Stimulated activated CD4-positive, alpha-beta T cell treated with anti-CD3 and anti-CD28 coated beads, TNF-alpha, amount 100 ng/mL, for 48 hours (primary cell): ENCODE results near the gene MRPL37.
"Not testable (repeated sequence)": the region's sequence is repeated elsewhere in the genome, so short reads cannot be mapped to it uniquely, and the experiment has no call there.

Experiments used
- DNase-seq, 3 donors: peaks; one replicate each; pipeline ENCODE4 v3.0.0-alpha.2; 2020; ENCODE audit warnings: low read depth in 3 of 3

MRPL37 gene

GRCh38 chr1:54199765-54200518 lies at the start of gene MRPL37, which contains the start of gene CYB5RL:
TSS of gene MRPL37 (plus strand) at chr1:54200167. CDS start at chr1:54200244, 77 bp downstream.
TSS of gene CYB5RL (minus strand) at chr1:54200030. CDS start at chr1:54195616, 4,414 bp downstream.
- DNase-seq, result peak; percentile 80 to 88 (median 85)

DNA sequence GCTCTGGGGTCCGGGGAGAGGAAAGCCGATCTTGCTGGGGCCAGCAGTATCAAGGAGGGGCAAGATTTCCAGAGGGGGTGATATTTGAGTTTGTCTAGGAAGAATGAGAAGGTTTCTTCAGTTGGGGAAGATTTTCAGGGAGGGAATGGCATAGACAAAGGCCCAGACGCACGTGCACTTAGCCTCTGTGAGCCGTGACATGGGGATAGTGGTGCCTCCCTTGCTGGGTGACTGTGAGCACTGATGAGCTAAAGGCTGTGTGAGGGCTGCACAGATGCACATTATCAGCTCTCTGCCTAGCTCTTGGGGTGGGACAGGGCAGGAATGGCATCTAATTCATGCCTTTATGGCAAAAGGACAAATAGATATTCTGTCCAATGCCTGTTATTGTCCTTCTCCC lies 49.0 kb upstream of the MRPL37 start:
- no peak for DNase-seq

DNA sequence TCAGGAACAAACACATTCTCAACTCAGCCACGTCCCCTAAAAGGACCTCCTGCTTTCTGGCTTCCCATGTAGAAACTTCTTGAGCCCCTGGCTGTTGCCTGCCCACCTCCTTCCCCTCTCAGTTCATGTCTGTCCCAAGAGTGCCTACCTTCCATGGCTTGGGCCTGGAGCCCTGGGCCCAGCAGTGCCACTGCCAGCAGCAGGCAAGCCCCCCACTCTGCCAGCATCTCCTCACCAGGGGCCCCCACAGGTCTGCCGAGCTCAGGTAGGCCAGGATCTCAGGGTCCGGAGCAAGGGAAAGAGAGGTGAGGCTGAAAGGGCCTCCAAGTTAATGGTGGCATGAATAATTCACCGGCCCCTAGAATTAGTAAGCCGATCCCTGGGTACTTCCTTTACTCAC lies 47.3 kb upstream of the MRPL37 start, which contains the start of gene CDCP2:
CDCP2 (minus strand) TSS at position 305 of the 400 bp plus-strand sequence; CDS start at position 227, 78 bp downstream.
- no peak for DNase-seq

GRCh38 chr1:54153535-54154439 lies 46.2 kb upstream of the MRPL37 start:
- DNase-seq, result no peak

- no peak for DNase-seq
These were observed 43.8 kb upstream of the MRPL37 start for GRCh38 chr1:54156201-54156600.

DNA sequence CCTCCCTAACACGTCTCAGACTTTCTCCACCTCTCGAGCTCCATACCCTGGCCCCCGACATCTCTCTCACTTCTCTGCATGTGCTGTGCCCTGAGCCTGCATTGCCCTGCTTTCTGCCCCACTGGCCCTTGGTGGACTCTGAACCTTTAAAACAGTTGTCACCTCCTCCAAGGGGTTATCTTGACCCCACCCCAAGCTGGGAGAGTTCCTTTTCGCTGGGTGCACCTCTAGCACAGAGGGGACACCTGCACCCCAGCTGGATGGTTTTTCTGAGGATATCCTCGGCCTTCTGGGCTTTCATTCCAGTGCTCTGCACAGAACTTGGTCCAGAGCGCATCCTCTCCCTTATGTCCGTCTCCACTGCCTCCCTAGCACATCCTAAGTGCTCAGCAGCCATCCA lies 43.0 kb upstream of the MRPL37 start:
- no peak for DNase-seq

- no peak for DNase-seq
These were observed 42.6 kb upstream of the MRPL37 start for GRCh38 chr1:54157401-54157800.

DNA sequence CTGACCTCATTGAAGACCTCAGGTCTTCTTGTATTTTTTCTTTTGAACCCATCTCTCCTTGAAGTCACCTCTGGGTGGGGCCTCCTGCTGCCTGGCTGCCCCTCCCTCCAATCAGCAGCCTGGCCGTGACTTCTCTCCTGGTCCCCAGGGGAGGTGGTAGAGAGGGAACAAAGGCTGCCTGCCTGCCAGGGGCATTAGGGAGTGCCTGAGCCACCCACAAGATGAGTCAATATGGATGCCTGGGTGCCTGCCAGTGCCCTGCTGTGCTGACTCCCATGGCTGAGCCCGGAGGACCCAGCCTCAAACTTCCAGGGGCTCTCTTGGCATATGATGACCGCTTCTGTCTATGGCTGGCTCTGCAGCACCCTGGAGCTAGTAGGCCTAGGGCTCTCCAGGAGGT lies 41.9 kb upstream of the MRPL37 start:
- DNase-seq, result no peak

DNA sequence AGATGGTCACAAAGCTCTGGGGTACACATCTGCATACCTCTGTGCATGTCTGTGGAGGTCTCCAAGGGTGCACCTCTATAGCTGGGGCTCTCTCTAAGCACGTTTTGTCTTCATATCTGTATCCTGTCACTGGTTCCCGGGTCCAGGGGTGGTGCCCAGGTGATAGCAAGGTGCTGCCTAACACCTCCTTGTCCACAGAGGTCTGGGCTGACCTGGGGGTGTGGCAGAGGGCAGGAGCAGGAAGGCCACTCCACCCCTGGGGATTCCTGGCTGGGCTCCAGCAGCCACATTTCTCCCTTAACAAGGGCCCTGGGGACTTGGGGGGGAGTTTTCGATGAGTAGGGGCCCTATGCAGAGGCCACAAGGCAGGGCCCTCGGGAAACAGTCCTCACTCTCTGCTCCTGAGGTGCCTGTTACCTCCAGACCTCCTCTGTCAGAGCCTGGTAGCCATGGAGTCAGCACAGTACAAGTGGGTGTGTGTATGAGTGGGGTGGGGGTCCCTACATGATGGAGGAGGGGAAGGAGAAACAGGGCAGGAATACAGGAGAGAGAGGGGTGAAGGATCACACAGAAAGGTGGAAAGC lies 40.1 kb upstream of the MRPL37 start:
- no peak for DNase-seq

DNA sequence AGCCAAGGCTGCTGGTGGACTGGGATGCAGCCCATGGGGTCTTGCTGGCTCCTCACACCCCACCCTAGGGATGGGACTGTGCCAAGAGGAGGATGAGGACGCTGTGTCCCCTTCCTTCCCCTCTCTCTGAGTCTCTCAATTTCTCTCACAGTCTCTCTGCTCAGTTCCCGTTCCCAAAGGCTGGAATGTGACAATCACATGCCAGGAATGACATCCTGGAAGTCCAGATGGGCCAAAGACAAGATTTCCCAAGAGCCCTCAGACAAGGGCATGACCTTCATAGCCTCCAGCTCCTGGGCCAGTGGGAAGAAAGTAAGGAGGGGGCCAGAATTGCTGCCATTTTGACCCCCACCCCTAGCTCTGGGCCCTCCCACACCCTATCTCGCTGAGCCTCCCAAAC lies 39.6 kb upstream of the MRPL37 start:
- DNase-seq, result no peak

GRCh38 chr1:54161495-54162168 lies 38.3 kb upstream of the MRPL37 start:
- DNase-seq, result no peak

DNA sequence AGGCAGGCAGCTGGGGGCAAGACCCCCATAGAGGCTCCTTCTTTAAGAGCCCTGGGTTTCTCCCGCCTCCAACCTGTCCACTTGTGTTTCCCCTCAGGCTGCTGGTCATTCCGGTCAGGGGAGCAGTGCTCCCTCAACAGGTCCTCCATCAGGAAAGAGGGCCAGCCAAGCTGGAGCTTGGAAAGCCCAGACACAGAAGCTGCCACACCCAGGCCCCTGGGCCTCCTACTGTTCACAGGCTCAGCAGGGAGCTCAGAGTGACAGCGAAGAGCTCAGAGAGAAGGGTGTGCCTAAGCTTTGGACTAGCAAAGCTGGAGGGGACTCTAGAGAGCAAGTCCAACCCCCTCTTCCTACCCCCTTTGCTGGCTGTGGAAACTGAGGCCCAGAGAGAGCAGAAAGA lies 36.9 kb upstream of the MRPL37 start:
- no peak for DNase-seq

DNA sequence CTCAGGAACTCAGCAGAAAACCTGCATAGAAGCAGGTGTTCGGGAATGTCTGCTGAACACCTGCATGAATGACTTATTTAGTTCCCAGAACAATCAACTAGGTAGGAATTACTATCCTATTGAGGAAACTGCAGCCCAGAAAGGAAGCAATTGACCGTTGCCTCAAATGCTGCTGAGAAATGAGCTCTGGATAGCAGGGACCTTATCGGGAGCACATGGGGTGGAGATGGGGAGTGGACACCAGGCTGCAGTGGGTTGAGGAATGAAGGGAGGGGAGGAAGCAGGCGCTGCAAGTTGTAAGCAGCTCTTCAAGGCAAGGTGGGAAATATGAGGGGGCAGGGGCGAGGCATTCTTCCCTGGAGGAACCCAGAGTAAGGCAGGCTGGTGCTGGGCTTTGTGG lies 36.4 kb upstream of the MRPL37 start:
- no peak for DNase-seq

- no peak for DNase-seq
These were observed 34.8 kb upstream of the MRPL37 start for GRCh38 chr1:54165146-54165545.

GRCh38 chr1:54166357-54166756 lies 33.6 kb upstream of the MRPL37 start:
- not testable (repeated sequence) for DNase-seq

DNA sequence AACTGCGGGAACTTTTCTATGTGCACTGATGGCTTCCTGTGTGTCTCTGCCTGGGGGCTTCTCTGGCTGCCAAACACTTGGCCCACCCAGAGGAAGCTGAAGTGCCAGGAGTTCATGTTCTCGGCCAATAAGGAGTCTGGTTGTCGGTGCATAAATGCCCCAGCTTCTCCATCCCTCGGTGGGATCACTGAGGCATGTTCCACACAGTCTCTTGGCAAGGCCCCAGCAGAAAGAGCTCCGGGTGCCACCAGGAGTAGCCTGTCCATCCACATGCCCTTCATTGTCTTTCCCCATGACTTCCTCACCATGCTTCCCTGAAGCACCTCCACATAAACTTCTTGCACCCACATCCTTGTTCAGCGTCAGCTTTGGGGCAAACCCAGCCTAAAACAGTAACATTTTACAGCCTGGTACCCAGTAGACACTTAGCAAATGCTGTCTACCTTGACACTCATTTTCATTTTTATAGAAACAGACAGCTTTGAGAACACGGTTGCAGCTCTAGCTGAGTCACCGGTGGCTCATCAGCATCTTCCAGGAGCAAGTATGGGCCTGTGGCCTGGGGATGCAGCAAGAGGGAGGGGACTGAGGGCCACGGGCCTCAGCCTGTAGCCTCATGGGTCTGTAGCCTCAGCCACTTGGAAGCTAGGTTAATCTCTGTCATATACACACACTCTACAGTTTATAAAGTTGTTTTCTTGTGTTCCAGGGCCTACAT lies 32.4 kb upstream of the MRPL37 start:
- DNase-seq, result no peak

- no peak for DNase-seq
These were observed 31.6 kb upstream of the MRPL37 start for GRCh38 chr1:54168206-54168965.

DNA sequence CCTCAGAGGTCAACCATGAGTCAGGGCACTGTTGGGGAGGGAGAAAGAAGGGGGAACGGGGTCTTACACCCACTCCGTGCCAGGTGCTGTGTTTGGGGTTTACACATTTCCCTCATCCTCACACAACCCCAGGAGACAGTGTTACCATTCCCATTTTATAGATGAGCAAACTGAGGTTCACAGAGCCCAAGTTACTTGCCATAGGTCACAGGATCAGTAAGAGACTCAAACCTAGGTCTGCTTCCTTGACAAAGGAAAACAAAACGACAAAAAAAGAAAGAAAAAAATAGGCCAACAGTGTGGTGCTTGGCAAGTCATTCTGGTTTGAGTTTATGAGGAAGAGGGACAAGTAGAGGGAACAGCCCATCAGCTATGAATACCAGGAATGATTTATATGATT lies 30.9 kb upstream of the MRPL37 start:
- DNase-seq, result no peak

GRCh38 chr1:54171016-54171415 lies 29.0 kb upstream of the MRPL37 start:
- no peak for DNase-seq

GRCh38 chr1:54171606-54172005 lies 28.4 kb upstream of the MRPL37 start:
- no peak for DNase-seq
